ENCODE results near the gene PLEK. TPM values are rescaled to one million over a fixed set of nuclear protein-coding genes. Genes with fewer than 3 reads are reported as not detected.
A peak's percentile ranks its signal among the peaks of the same experiment; 100 is the strongest.

The PLEK gene
- total and polyA plus RNA-seq, 9 of the 15 experiments (the other 6 are each of a cell fraction or from before 2014, with no cell fraction given), result 0.14 to 1.2 (median 0.36) TPM

DNA sequence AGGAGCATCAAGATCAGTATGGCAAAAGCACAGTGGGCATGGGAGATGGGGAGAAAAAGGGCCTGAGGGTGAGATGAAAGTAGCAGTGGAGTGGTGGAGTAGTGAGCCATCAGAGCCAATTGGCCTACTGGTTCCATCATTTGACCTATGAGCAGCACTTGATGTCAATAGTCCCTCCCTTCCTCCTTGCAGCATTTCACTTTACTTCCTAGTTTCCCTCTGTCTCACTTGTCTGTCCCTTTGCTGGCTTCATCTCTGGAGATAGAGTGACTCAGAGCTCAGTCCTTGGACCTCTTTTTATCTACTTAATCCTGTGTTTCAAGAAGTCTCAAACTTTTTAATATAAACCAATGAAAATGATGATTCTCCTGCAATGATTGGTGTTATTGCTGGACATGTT, 69.9 kb downstream of the PLEK start (continued):
- TF ChIP-seq, protein P1, sequence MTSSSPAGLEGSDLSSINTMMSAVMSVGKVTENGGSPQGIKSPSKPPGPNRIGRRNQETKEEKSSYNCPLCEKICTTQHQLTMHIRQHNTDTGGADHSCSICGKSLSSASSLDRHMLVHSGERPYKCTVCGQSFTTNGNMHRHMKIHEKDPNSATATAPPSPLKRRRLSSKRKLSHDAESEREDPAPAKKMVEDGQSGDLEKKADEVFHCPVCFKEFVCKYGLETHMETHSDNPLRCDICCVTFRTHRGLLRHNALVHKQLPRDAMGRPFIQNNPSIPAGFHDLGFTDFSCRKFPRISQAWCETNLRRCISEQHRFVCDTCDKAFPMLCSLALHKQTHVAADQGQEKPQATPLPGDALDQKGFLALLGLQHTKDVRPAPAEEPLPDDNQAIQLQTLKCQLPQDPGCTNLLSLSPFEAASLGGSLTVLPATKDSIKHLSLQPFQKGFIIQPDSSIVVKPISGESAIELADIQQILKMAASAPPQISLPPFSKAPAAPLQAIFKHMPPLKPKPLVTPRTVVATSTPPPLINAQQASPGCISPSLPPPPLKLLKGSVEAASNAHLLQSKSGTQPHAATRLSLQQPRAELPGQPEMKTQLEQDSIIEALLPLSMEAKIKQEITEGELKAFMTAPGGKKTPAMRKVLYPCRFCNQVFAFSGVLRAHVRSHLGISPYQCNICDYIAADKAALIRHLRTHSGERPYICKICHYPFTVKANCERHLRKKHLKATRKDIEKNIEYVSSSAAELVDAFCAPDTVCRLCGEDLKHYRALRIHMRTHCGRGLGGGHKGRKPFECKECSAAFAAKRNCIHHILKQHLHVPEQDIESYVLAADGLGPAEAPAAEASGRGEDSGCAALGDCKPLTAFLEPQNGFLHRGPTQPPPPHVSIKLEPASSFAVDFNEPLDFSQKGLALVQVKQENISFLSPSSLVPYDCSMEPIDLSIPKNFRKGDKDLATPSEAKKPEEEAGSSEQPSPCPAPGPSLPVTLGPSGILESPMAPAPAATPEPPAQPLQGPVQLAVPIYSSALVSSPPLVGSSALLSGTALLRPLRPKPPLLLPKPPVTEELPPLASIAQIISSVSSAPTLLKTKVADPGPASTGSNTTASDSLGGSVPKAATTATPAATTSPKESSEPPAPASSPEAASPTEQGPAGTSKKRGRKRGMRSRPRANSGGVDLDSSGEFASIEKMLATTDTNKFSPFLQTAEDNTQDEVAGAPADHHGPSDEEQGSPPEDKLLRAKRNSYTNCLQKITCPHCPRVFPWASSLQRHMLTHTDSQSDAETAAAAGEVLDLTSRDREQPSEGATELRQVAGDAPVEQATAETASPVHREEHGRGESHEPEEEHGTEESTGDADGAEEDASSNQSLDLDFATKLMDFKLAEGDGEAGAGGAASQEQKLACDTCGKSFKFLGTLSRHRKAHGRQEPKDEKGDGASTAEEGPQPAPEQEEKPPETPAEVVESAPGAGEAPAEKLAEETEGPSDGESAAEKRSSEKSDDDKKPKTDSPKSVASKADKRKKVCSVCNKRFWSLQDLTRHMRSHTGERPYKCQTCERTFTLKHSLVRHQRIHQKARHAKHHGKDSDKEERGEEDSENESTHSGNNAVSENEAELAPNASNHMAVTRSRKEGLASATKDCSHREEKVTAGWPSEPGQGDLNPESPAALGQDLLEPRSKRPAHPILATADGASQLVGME (CRISPR knock-in tag; IDR thresholded peaks at IDR 0.05), result 0 out of 2 replicates have a peak, but pooled peaks have one; percentile 21
- TF ChIP-seq ELF1 (tag; IDR thresholded peaks at IDR 0.05) (peak; percentile 47; the same call in 1 of the 2 replicates), RBM25 (IDR thresholded peaks at IDR 0.05; ENCODE audit: low read depth, low read length, severe bottlenecking) (peak; percentile 50), NCOA1 (IDR thresholded peaks at IDR 0.05; ENCODE audit: low read depth) (no peak), RCOR1 (IDR thresholded peaks at IDR 0.05; ENCODE audit: borderline replicate concordance in 1 of 2, low read depth in 2 of 2, low read length in 2 of 2) (0 out of 4 replicates have a peak, but pooled peaks of 1 of the 2 experiments have one; percentile 29), RBFOX2 (IDR thresholded peaks at IDR 0.05; ENCODE audit: low read depth, low read length) (no peak), NFRKB (IDR thresholded peaks at IDR 0.05; ENCODE audit: low read depth) (no peak), CTBP1 (IDR thresholded peaks at IDR 0.05; ENCODE audit: borderline replicate concordance) (peak; percentile 63), KLF1 (tag; IDR thresholded peaks at IDR 0.05) (no peak)
- TF ChIP-seq, protein P2, sequence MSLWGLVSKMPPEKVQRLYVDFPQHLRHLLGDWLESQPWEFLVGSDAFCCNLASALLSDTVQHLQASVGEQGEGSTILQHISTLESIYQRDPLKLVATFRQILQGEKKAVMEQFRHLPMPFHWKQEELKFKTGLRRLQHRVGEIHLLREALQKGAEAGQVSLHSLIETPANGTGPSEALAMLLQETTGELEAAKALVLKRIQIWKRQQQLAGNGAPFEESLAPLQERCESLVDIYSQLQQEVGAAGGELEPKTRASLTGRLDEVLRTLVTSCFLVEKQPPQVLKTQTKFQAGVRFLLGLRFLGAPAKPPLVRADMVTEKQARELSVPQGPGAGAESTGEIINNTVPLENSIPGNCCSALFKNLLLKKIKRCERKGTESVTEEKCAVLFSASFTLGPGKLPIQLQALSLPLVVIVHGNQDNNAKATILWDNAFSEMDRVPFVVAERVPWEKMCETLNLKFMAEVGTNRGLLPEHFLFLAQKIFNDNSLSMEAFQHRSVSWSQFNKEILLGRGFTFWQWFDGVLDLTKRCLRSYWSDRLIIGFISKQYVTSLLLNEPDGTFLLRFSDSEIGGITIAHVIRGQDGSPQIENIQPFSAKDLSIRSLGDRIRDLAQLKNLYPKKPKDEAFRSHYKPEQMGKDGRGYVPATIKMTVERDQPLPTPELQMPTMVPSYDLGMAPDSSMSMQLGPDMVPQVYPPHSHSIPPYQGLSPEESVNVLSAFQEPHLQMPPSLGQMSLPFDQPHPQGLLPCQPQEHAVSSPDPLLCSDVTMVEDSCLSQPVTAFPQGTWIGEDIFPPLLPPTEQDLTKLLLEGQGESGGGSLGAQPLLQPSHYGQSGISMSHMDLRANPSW (CRISPR knock-in tag; IDR thresholded peaks at IDR 0.05), result no peak
